MM.1S (cell line): ENCODE results near the gene PACC1.

Experiments
- DNase-seq: peaks from one replicate; pipeline ENCODE4 v3.0.0-alpha.2; 2015
- H2AFZ ChIP-seq: fragments of 300-600 bp; sonication (generic); 2 replicates; pipeline ENCODE4 v1.6.0; 2016; ENCODE audit warnings: antibody characterized with exemption, low read length
- H3F3A ChIP-seq: fragments of 300-600 bp; sonication (generic); 2 replicates; pipeline ENCODE4 v1.6.1; 2016; ENCODE audit warnings: mild to moderate bottlenecking, antibody characterized with exemption, low read length, moderate library complexity, mixed read lengths; ENCODE audit not compliant: insufficient read depth
- H3K27ac ChIP-seq: fragments of 300-600 bp; sonication (generic); 2 replicates; pipeline ENCODE4 v1.5.1; 2016; ENCODE audit warnings: mild to moderate bottlenecking, low read length
- H3K27me3 ChIP-seq: fragments of 300-600 bp; sonication (generic); replicated peaks from 2 replicates; pipeline ENCODE4 v1.6.0; 2016; ENCODE audit warnings: low read length; ENCODE audit not compliant: insufficient read depth
- H3K36me3 ChIP-seq: fragments of 300-600 bp; sonication (generic); replicated peaks from 2 replicates; pipeline ENCODE4 v1.6.1; 2016; ENCODE audit warnings: mild to moderate bottlenecking, low read length, mixed read lengths; ENCODE audit not compliant: insufficient read depth
- H3K4me1 ChIP-seq: fragments of 300-600 bp; sonication (generic); 2 replicates; pipeline ENCODE4 v1.6.1; 2016; ENCODE audit warnings: low read length, mixed read lengths
- H3K4me2 ChIP-seq: fragments of 300-600 bp; sonication (generic); 2 replicates; pipeline ENCODE4 v1.6.0; 2016; ENCODE audit warnings: low read depth, low read length
- H3K4me3 ChIP-seq: fragments of 300-600 bp; sonication (generic); 2 replicates; pipeline ENCODE4 v1.5.1; 2016; ENCODE audit warnings: low read length, mixed read lengths
- H3K79me2 ChIP-seq: fragments of 300-600 bp; sonication (generic); 2 replicates; pipeline ENCODE4 v1.6.1; 2016; ENCODE audit warnings: mixed run types, low read length, mixed read lengths
- H3K9ac ChIP-seq: fragments of 300-600 bp; sonication (generic); 2 replicates; pipeline ENCODE4 v1.6.1; 2016; ENCODE audit warnings: low read length, mixed read lengths
- H3K9me2 ChIP-seq: fragments of 300-600 bp; sonication (generic); replicated peaks from 2 replicates; pipeline ENCODE4 v1.6.1; 2016; ENCODE audit warnings: mild to moderate bottlenecking, low read length, mixed read lengths; ENCODE audit not compliant: insufficient read depth
- H3K9me3 ChIP-seq: fragments of 300-600 bp; sonication (generic); replicated peaks from 2 replicates; pipeline ENCODE4 v1.6.1; 2016; ENCODE audit warnings: mild to moderate bottlenecking, low read length, mixed read lengths; ENCODE audit not compliant: insufficient read depth
- H4K20me1 ChIP-seq: fragments of 300-600 bp; sonication (generic); 2 replicates; pipeline ENCODE4 v1.6.1; 2016; ENCODE audit warnings: mild to moderate bottlenecking, low read length, moderate library complexity, mixed read lengths; ENCODE audit not compliant: insufficient read depth
- CTCF ChIP-seq: fragments of 300-600 bp; sonication (generic); IDR thresholded peaks from 2 replicates; pipeline ENCODE4 v1.5.1; 2016; ENCODE audit warnings: antibody characterized with exemption, low read length, mixed read lengths
- EZH2 ChIP-seq: fragments of 300-600 bp; sonication (generic); optimal IDR thresholded peaks from 2 replicates; pipeline ENCODE3; 2017; ENCODE audit warnings: low read depth, mild to moderate bottlenecking, antibody characterized with exemption, low read length, mixed read lengths
- EZH2phosphoT487 ChIP-seq: fragments of 300-600 bp; sonication (generic); IDR thresholded peaks from 2 replicates; pipeline ENCODE4 v1.6.1; 2018; ENCODE audit warnings: antibody characterized with exemption, low read length

PACC1 gene

GRCh38 chr1:212442408-212442807 lies 27.7 kb upstream of the PACC1 start:
- no peaks in the 10 kb centered on the region for H3F3A ChIP-seq
- no peaks in the 10 kb centered on the region for H3K36me3 ChIP-seq
- H3K79me2 ChIP-seq: peaks cover 3% of the 10 kb centered on the region; the same call in 1 of the 2 replicates
- no peak overlapping the region for H3K27ac ChIP-seq
- H4K20me1 ChIP-seq: no peaks in the 10 kb centered on the region
- H3K9ac ChIP-seq: no peak overlapping the region
- no peaks in the 10 kb centered on the region for H3K27me3 ChIP-seq
- no peak for DNase-seq
- TF ChIP-seq EZH2: no peak
- TF ChIP-seq EZH2phosphoT487: no peak
- no peak for TF ChIP-seq CTCF
- no peak overlapping the region for H3K4me2 ChIP-seq
- no peaks in the 10 kb centered on the region for H3K9me2 ChIP-seq
- H3K4me3 ChIP-seq: no peak overlapping the region
- H2AFZ ChIP-seq: no peak overlapping the region
- H3K4me1 ChIP-seq: no peaks in the 10 kb centered on the region
- no peaks in the 10 kb centered on the region for H3K9me3 ChIP-seq

GRCh38 chr1:212440419-212440818 lies 25.7 kb upstream of the PACC1 start:
- H2AFZ ChIP-seq: no peak overlapping the region
- no peaks in the 10 kb centered on the region for H3K4me1 ChIP-seq
- no peak overlapping the region for H3K9ac ChIP-seq
- TF ChIP-seq CTCF: no peak
- no peak for TF ChIP-seq EZH2
- TF ChIP-seq EZH2phosphoT487: no peak
- H3K36me3 ChIP-seq: no peaks in the 10 kb centered on the region
- H3K9me2 ChIP-seq: no peaks in the 10 kb centered on the region
- H3K9me3 ChIP-seq: no peaks in the 10 kb centered on the region
- no peaks in the 10 kb centered on the region for H4K20me1 ChIP-seq
- DNase-seq: no peak
- no peak overlapping the region for H3K4me2 ChIP-seq
- peaks cover 3% of the 10 kb centered on the region; the same call in 1 of the 2 replicates for H3K79me2 ChIP-seq
- no peaks in the 10 kb centered on the region for H3F3A ChIP-seq
- H3K27me3 ChIP-seq: no peaks in the 10 kb centered on the region
- no peak overlapping the region for H3K4me3 ChIP-seq
- H3K27ac ChIP-seq: no peak overlapping the region

- Histone ChIP-seq H3K79me2 (peaks cover 3% of the 10 kb centered on the region; the same call in 1 of the 2 replicates), H4K20me1 (no peaks in the 10 kb centered on the region), H3K4me1 (no peaks in the 10 kb centered on the region), H3K4me3 (no peak overlapping the region), H3K9me3 (no peaks in the 10 kb centered on the region), H3K27ac (no peak overlapping the region), H3K27me3 (no peaks in the 10 kb centered on the region), H3K9ac (no peak overlapping the region), H3K4me2 (no peak overlapping the region), H2AFZ (no peak overlapping the region), H3K9me2 (no peaks in the 10 kb centered on the region), H3F3A (0 out of 2 replicates have a peak, but pooled peaks cover 2% of the 10 kb centered on the region), H3K36me3 (no peaks in the 10 kb centered on the region)
- DNase-seq: no peak
- no peak for TF ChIP-seq CTCF
- TF ChIP-seq EZH2phosphoT487: no peak
- TF ChIP-seq EZH2: no peak
Measured at GRCh38 chr1:212438831-212439237, 24.1 kb upstream of the PACC1 start.
